ENCODE data around the gene PDE5A.

- TF ChIP-seq, protein P1, sequence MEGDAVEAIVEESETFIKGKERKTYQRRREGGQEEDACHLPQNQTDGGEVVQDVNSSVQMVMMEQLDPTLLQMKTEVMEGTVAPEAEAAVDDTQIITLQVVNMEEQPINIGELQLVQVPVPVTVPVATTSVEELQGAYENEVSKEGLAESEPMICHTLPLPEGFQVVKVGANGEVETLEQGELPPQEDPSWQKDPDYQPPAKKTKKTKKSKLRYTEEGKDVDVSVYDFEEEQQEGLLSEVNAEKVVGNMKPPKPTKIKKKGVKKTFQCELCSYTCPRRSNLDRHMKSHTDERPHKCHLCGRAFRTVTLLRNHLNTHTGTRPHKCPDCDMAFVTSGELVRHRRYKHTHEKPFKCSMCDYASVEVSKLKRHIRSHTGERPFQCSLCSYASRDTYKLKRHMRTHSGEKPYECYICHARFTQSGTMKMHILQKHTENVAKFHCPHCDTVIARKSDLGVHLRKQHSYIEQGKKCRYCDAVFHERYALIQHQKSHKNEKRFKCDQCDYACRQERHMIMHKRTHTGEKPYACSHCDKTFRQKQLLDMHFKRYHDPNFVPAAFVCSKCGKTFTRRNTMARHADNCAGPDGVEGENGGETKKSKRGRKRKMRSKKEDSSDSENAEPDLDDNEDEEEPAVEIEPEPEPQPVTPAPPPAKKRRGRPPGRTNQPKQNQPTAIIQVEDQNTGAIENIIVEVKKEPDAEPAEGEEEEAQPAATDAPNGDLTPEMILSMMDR (IDR thresholded peaks at IDR 0.05; ENCODE audit: poor library complexity): no peak
- no peak for TF ChIP-seq EZH2 (IDR thresholded peaks at IDR 0.05; ENCODE audit: borderline replicate concordance)
- no peak for TF ChIP-seq EZH2phosphoT487 (IDR thresholded peaks at IDR 0.05; ENCODE audit: low read depth, severe bottlenecking, unreplicated experiment)
These were observed 148.3 kb downstream of the PDE5A start for GRCh38 chr4:119480331-119480730.
